ENCODE results near the gene SYNGR4.
A peak's percentile ranks its signal among the peaks of the same experiment; 100 is the strongest.

The SYNGR4 gene

GRCh38 chr19:48341515-48342413, 22.4 kb upstream of the SYNGR4 start:
- DNase-seq, result no peak

GRCh38 chr19:48342414-48342738, 21.8 kb upstream of the SYNGR4 start:
- no peak for DNase-seq

GRCh38 chr19:48342841-48343540, 21.2 kb upstream of the SYNGR4 start:
- no peak for DNase-seq

GRCh38 chr19:48344892-48345291, 19.3 kb upstream of the SYNGR4 start:
- DNase-seq, result peak in 1 of 2 experiments; percentile 4

GRCh38 chr19:48346191-48346590, 18.0 kb upstream of the SYNGR4 start:
- DNase-seq, result no peak

- DNase-seq, result no peak
Measured at GRCh38 chr19:48348045-48348444, 16.1 kb upstream of the SYNGR4 start.

- no peak for DNase-seq
Measured at GRCh38 chr19:48348737-48349136, 15.4 kb upstream of the SYNGR4 start.

- no peak for DNase-seq
Measured at GRCh38 chr19:48350856-48351255, 13.3 kb upstream of the SYNGR4 start.

- peak; percentile 22 to 31 for DNase-seq
Measured at GRCh38 chr19:48351341-48351752, 12.8 kb upstream of the SYNGR4 start.

GRCh38 chr19:48353677-48354076, 10.5 kb upstream of the SYNGR4 start:
- DNase-seq, result no peak

GRCh38 chr19:48354332-48354992, 9.7 kb upstream of the SYNGR4 start:
- DNase-seq, result no peak

GRCh38 chr19:48355365-48355954, 8.7 kb upstream of the SYNGR4 start:
- DNase-seq, result no peak

- DNase-seq, result no peak
Measured at GRCh38 chr19:48359123-48359522, 5.0 kb upstream of the SYNGR4 start.

GRCh38 chr19:48361912-48362311, 2.3 kb upstream of the SYNGR4 start:
- DNase-seq, result no peak

- peak; percentile 95 to 98 for DNase-seq
Measured at GRCh38 chr19:48362716-48363499, 1.3 kb upstream of the SYNGR4 start.

- DNase-seq, result no peak
Measured at GRCh38 chr19:48363500-48363809, 712 bp upstream of the SYNGR4 start.

GRCh38 chr19:48364598-48365348, 606 bp downstream of the SYNGR4 start:
- no peak for DNase-seq

GRCh38 chr19:48365602-48366001, 1.4 kb downstream of the SYNGR4 start:
- DNase-seq, result no peak

GRCh38 chr19:48367855-48368254, 3.7 kb downstream of the SYNGR4 start:
- DNase-seq, result no peak

- DNase-seq, result no peak
Measured at GRCh38 chr19:48368936-48369335, 4.8 kb downstream of the SYNGR4 start.

- DNase-seq, result no peak
Measured at GRCh38 chr19:48370955-48371354, 6.8 kb downstream of the SYNGR4 start.

- no peak for DNase-seq
Measured at GRCh38 chr19:48371367-48371766, 7.2 kb downstream of the SYNGR4 start.
